ENCODE data around the gene NBEA.

NBEA gene

GRCh38 chr13:35479038-35479492, 537.0 kb downstream of the NBEA start:
- TF ChIP-seq CTCF (IDR thresholded peaks at IDR 0.05; ENCODE audit: extremely low read depth, missing control alignments) = no peak
- no peak for DNase-seq (ENCODE audit: low spot score)

- TF ChIP-seq CTCF (IDR thresholded peaks at IDR 0.05; ENCODE audit: extremely low read depth, missing control alignments) = no peak
- DNase-seq (ENCODE audit: low spot score) = no peak
These were observed 537.6 kb downstream of the NBEA start for GRCh38 chr13:35479706-35480105.

- no peak for TF ChIP-seq CTCF (IDR thresholded peaks at IDR 0.05; ENCODE audit: extremely low read depth, missing control alignments)
- DNase-seq (ENCODE audit: low spot score) = no peak
These were observed 538.3 kb downstream of the NBEA start for GRCh38 chr13:35480346-35480745.

- no peak for DNase-seq (ENCODE audit: low spot score)
These were observed 539.7 kb downstream of the NBEA start for GRCh38 chr13:35481777-35482176.

GRCh38 chr13:35482527-35482926, 540.5 kb downstream of the NBEA start:
- TF ChIP-seq CTCF (IDR thresholded peaks at IDR 0.05; ENCODE audit: extremely low read depth, missing control alignments) = no peak

More at GRCh38 chr13:35481777-35482176, 539.7 kb downstream of the NBEA start:
- no peak for TF ChIP-seq CTCF (IDR thresholded peaks at IDR 0.05; ENCODE audit: extremely low read depth, missing control alignments)

GRCh38 chr13:35483761-35484160, 541.7 kb downstream of the NBEA start:
- no peak for DNase-seq (ENCODE audit: low spot score)

More at GRCh38 chr13:35482527-35482926, 540.5 kb downstream of the NBEA start:
- DNase-seq (ENCODE audit: low spot score) = no peak

GRCh38 chr13:35484384-35484783, 542.3 kb downstream of the NBEA start:
- no peak for DNase-seq (ENCODE audit: low spot score)
- no peak for TF ChIP-seq CTCF (IDR thresholded peaks at IDR 0.05; ENCODE audit: extremely low read depth, missing control alignments)

More at GRCh38 chr13:35483761-35484160, 541.7 kb downstream of the NBEA start:
- no peak for TF ChIP-seq CTCF (IDR thresholded peaks at IDR 0.05; ENCODE audit: extremely low read depth, missing control alignments)

Measured in GM20000 (cell line).